GM18508 (cell line): ENCODE measurements around the gene GOLGA6L9.
"Not testable (repeated sequence)": the region's sequence is repeated elsewhere in the genome, so short reads cannot be mapped to it uniquely, and the experiment has no call there.

Experiments
- ATAC-seq: cut with Tn5 transposase; IDR thresholded peaks from one replicate; pipeline ENCODE4 v1.9.1; 2021; ENCODE audit warnings: moderate number of reproducible peaks; ENCODE audit not compliant: insufficient read depth, unreplicated experiment

The GOLGA6L9 gene

GRCh38 chr15:82457336-82457735 is 27.7 kb downstream of the GOLGA6L9 start:
- ATAC-seq, result not testable (repeated sequence)

- ATAC-seq, result not testable (repeated sequence)
Observed at GRCh38 chr15:82465629-82466028, 36.0 kb downstream of the GOLGA6L9 start.

- not testable (repeated sequence) for ATAC-seq
Observed at GRCh38 chr15:82468205-82468604, 38.6 kb downstream of the GOLGA6L9 start.

DNA sequence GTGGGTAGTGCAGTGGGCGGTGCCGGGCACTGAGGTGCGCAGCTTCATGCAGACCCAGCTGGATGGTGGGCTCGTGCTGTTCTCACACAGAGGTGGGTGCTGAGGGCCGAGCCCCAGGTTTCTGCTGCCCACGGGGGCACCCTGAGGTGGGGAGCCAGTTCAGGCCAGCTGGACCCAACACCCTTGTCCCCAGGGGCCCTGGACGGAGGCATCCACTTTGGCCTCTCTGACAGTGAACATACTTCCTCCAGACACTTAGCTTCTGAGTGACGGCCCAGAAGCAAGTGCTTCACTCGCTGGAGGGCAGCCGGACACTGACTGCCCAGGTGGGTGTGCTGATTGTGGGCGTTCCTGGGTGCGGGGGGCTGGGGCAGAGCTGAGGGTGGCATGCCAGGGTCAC is 39.8 kb downstream of the GOLGA6L9 start:
- ATAC-seq, result not testable (repeated sequence)

- not testable (repeated sequence) for ATAC-seq
Observed at GRCh38 chr15:82472269-82472982, 42.8 kb downstream of the GOLGA6L9 start.

DNA sequence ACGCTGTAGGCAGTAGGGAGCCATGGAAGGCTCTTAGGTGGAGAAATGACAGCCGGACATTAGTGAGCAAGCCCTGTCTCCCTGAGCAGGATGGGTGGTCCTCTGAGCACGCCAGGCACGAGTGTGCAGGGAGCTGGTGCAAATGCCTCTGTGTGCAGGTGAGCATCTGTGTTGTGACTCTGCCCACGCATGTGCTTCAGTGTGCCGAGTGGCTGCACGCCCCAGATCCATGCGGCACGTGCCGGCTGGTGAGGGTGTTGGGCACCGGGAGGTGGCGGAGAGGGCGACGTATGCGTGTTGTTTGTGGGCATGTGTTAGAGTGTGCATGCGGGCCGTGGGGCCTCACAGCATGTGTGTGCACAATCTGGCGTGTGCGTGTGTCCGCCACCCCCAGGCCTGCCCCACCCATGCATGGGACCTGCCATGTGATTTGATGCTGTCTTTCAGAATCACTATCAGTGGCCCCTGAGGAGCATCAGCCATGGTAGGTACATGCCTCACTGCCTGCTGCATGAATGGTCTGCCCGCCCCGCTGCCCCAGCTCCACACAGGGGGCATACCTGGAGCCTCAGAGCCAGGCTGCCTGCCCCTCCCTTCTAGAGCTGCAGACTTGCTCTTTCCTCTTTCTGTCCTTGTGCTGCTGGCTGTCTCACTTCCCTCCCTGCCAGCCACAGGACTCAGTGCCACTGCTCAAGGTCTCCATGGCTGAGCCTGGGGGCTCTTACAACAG is 45.1 kb downstream of the GOLGA6L9 start:
- ATAC-seq, result not testable (repeated sequence)

DNA sequence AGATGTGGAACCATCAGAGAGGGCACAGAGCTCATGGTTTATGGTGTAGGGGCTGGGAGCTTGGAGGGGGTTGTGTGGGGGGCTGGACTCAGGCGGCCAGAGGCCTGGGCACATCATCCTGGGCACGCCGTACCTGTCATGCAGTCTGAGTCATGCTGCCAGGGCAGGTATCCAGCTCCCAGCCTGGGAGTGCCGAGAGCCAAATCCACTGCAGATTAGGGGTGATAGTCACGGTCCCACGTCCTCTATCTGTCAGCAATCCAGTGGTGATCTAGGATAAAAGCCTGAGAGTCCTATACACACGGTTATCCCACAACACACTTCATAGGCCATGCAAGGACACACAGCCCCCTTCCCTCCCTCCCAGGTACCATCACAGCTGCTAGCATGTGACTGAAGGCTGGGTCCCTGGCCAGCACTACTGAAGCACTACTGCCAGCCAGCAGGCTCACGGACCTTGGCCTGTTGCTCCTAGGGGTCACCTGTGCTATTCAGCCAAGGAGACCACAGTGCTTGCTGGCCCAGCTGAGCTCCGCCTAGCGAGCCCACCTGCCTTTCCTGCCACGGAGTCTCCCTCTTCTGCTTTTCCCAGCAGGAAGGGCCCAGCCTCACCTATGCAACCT is 45.8 kb downstream of the GOLGA6L9 start:
- ATAC-seq, result not testable (repeated sequence)

DNA sequence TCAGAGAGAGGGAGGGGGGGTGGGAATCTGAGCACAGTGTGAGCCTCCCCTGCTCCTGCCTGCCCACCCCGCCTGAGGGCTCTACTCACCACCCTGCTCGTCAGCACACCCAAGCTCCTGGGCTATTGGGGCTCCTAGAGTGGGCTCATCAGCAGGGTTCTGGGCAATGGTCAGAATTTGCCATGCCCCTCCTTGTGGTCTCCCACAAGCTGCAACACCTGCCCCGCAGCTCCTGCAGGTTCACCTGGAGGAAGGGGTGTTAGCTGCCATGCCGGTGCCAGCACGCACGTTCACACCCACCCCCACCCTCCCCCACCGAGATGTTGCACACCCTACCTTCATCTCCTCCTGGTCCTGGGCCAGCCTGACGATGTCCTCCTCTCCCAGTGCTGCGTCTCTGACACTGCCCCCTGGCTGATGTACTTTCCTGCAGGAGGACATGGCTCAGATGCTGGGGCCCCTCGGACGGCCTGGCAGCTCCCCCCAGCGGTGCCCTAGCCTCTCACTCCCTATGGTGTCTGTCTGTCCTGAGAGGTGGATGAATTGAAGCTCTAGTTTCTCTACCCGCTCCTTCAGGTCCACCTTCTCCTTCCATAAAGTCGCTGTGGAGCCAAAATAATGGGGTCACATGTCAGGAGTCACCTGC is 47.2 kb downstream of the GOLGA6L9 start:
- ATAC-seq, result not testable (repeated sequence)

- ATAC-seq, result not testable (repeated sequence)
Observed at GRCh38 chr15:82477343-82478057, 47.9 kb downstream of the GOLGA6L9 start.
